Occipital lobe (tissue), 2 donors: Measurements from ENCODE around the gene EP400. TPM values are rescaled to one million over a fixed set of nuclear protein-coding genes. Genes with fewer than 3 reads are reported as not detected.
"Not testable (repeated sequence)": the region's sequence is repeated elsewhere in the genome, so short reads cannot be mapped to it uniquely, and the experiment has no call there.

Source experiments
- DNase-seq: peaks from one replicate; lab custom pipeline; 2025; lab: John Stamatoyannopoulos, UW
- total RNA-seq: library from RNA; depleted of rRNA; stranded (reverse); fragments of >200 nt; gene quantifications from one replicate; pipeline ENCODE4 v1.2.3, GENCODE V29; 2014

The EP400 gene
- total RNA-seq, 1 donor from 2014 or later, result 11.7 TPM

GRCh38 chr12:131948713-131949430 lies 870 bp upstream of the EP400 start:
- not testable (repeated sequence) for DNase-seq

DNA sequence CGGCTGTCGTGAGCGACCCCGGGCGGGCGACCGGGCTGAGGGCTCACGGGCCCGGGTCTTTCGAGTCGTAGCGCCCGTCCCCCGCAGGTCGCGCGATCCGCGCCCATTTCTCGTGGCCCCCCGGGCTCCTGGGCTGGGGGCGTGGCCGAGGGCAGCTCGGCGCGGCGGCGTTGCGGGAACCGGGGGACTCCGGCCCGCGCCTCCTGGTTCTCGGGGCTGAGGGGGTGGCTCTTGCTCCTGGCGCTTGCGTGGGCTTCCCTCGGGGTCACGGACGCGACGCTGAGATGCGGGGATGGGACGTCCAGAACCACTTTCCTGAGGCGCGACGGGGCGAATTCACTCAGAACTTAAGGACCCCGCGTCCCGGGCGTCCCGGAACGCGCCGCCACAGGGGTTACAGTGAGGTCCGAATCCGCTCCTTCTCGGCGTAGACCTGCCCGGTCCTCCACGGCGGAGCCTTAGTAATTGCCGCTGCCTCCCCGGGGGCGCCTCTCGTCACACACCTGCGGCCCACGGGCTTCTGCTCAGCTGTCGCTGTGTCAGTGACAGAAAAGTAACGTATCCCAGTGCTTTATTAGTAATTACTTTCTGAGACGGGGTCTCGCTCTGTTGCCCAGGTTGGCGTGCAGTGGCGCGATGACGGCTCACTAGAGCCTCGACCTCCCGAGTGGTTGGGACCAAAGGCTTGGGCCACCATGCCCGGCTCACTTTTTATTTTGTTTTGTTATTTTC lies 606 bp downstream of the EP400 start:
- no peak for DNase-seq

DNA sequence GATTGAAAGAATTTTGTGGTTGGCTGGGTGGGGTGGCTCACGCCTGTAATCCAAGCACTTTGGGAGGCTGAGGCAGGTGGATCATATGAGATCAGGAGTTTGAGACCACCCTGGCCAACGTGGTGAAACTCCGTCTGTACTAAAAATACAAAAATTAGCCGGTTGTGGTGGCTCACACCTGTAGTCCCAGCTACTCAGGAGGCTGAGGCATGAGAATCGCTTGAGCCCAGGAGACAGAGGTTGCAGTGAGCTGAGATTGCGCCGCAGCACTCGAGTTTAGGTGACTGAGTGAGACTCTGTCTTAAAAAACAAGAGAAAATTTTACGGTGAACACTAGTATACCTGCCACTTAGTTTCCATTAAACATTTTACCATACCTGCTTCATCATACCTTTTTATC lies 4.1 kb downstream of the EP400 start:
- not testable (repeated sequence) for DNase-seq

GRCh38 chr12:131954460-131954859 lies 4.7 kb downstream of the EP400 start:
- DNase-seq, result not testable (repeated sequence)

DNA sequence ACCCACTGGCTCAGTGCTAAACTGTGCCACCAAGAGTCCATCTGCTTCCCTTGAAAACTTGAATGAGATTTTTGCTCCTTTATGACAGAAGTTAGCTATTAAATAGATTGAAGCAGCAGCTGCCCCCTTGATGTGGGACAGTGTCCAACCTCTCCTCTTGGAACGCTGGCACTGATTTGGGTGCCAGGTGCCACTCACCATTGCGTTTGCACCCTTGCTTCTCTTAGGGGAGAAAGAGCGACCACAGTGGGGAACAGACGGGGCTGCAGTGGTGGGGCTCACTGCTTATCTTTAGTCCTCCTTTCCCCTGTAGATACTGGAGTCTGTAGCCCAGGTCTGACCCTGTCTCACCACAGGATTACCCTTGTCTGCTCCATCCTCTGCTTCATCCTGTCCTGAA lies 9.4 kb downstream of the EP400 start:
- DNase-seq, result no peak

DNA sequence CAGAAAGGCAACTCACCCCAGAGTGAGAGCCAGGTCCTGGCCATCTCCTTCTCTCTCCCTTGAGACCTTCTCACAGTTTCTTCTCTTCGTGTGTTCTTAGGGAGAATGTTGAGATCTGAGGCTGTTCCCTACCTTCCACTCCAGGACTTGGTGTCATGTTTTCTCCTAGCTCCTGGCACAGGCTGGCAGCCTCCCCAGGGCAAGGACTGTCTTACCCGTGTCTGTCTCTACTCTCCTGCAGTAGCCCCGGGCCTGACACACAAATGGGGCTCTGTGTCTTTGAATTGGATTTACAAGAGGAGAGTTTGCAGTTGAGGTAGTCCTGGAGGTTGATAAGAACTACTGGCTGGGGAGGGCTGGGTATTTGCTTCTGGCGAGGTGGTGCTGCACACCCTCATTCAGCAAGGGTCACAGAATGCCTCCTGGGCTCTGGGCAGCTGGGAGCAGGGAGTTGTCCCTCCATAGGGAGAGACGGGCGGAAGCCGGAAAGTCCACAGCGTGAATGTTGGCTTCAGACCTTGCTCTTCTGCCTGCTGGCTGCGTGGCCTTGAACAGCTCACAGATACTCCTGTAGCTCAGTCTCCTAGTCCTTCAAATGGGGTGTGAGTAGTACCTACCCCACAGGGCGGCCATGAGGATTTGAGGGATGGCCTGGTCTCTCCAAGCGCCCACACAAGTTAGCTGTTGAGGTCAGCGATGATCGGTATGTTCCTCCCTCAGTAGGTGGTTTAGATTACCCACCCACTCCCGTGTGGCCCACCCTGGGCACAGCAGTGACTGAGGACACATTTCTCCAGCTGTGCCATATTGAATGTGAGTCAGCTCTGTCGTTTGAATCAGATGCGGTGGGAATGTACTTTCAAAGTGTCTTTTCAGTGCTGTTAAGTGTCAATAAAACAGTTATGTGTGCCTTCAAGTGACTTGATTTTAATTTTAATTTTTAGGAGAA lies 10.2 kb downstream of the EP400 start:
- DNase-seq, result no peak

DNA sequence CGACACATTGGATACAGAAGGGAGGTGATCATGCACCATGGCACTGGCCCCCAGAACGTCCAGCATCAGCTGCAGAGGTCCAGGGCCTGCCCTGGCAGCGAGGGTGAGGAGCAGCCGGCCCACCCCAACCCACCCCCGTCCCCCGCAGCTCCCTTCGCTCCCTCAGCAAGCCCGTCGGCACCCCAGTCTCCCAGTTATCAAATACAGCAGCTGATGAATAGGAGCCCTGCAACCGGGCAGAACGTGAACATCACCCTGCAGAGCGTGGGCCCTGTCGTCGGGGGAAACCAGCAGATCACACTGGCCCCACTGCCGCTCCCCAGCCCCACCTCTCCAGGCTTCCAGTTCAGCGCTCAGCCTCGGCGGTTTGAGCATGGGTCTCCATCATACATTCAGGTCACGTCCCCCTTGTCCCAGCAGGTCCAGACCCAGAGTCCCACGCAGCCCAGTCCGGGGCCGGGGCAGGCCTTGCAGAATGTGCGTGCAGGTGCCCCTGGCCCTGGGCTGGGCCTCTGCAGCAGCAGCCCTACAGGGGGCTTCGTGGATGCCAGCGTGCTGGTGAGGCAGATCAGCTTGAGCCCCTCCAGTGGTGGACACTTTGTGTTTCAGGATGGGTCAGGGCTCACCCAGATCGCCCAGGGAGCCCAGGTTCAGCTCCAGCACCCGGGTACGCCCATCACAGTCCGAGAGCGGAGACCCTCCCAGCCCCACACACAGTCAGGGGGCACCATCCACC lies 11.0 kb downstream of the EP400 start:
- not testable (repeated sequence) for DNase-seq

DNA sequence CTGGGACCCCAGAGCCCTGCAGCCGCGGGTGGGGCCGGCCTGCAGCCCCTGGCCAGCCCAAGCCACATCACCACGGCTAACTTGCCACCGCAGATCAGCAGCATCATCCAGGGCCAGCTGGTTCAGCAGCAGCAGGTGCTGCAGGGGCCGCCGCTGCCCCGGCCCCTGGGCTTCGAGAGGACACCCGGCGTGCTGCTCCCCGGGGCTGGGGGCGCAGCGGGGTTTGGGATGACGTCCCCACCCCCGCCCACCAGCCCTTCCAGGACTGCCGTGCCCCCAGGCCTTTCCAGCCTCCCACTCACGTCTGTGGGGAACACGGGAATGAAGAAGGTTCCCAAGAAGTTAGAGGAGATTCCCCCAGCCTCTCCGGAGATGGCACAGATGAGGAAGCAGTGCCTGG lies 11.6 kb downstream of the EP400 start:
- not testable (repeated sequence) for DNase-seq

- no peak for DNase-seq
These were observed 12.3 kb downstream of the EP400 start for GRCh38 chr12:131962069-131962468.

DNA sequence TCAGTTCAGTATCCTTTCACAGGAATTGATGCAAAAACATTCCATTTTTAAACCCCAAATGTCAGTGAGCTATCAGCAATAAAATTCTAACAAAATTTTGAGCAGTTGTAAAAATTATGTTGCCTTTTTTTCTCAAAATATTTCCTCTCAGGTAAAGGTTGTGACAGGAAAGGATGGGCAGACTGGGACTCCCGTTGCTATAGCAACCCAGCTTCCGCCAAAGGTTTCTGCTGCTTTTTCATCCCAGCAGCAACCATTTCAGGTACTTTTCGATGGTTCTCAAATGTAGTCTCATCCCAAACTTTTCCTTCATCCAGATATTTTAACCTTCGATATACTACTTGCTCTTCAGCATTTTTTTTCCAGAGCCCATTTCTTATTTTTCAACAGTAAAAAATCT lies 13.6 kb downstream of the EP400 start:
- no peak for DNase-seq

- DNase-seq, result no peak
These were observed 15.3 kb downstream of the EP400 start for GRCh38 chr12:131965073-131965472.

GRCh38 chr12:131971226-131971625 lies 21.5 kb downstream of the EP400 start:
- no peak for DNase-seq

GRCh38 chr12:131975228-131975627 lies 25.5 kb downstream of the EP400 start:
- DNase-seq, result no peak

DNA sequence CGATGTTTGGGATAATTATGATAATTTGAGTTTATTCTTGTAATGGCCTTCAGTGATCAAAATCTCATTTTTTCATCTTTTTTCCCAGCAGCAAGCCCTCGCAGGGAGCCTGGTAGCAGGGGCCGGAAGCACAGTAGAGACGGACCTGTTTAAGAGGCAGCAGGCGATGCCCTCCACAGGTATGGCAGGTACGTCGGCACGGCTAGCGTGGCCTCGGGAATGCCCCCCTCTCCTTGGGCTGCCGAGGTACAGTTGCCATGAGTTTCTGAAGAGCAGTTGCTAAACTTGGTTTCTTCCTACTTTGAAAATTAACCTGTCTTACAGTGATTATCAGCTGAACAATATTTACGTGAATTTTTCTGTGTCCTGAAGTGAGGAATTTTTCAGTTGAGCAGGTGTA lies 29.9 kb downstream of the EP400 start:
- no peak for DNase-seq

DNA sequence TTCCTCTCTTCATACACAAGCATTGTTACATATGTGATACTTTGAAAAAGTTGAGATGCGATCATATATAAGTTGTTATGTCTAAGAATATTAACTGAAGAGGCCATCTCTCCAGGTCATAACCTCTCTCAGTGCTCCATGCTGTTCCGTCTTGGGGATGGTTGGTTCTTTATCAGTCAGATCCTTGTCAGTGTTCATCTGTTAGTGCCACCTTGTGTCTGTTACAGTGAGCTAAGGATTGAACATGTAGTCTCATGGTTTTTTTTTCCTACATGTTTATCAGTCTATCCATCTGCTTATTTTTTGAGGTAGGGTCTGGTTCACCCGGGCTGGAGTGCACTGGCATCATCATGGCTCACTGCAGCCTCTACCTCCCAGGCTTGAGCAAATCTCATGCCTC lies 30.5 kb downstream of the EP400 start:
- no peak for DNase-seq

GRCh38 chr12:131981388-131981787 lies 31.6 kb downstream of the EP400 start:
- DNase-seq, result no peak

DNA sequence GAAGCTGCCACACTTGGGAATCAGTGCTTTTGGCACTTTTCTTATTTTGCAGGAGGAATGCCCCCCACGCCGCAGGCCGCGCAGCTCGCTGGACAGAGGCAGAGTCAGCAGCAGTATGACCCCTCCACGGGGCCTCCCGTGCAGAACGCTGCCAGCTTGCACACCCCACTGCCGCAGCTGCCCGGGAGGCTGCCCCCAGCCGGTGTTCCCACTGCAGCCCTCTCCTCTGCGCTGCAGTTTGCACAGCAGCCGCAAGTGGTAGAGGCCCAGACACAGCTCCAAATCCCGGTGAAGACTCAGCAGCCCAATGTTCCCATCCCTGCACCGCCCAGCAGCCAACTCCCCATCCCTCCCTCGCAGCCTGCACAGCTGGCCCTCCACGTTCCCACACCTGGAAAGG lies 32.3 kb downstream of the EP400 start:
- no peak for DNase-seq

GRCh38 chr12:131983026-131983425 lies 33.3 kb downstream of the EP400 start:
- no peak for DNase-seq

DNA sequence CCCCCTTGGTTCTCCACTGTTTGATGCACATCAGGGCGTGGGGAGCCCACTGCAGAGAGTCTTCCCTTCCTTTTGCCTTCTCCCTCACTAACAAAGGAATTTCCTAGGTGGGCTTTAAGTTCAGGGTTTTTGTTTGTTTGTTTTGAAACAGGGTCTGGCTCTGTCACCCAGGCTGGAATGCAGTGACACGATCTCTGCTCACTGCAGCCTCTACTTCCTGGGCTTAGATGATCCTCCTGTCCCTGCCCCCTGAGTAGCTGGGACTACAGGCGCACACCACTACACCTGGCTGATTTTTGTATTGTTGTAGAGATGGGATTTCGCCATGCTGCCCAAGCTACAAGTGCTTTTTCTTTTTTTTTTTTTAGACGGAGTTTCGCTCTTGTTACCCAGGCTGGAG lies 33.8 kb downstream of the EP400 start:
- no peak for DNase-seq

DNA sequence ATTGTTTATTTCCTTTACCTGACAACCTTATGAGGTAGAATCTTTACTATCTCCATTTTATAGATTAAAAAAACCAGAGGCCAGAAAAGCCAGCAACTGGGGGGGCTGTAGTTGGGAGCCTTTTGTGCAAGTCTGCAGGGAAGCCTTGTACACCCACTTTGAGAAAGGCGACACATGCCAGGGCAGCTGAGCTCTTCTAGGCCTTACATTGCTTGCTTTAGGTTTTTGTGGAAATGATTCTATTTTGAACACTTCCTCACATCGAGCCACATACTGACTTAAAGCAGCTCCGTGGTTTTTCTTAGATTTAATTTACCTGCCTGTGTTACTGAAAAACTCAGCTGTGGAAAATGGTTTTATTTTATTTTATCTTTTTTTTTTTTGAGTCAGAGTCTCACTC lies 34.6 kb downstream of the EP400 start:
- DNase-seq, result no peak

- DNase-seq, result not testable (repeated sequence)
These were observed 35.8 kb downstream of the EP400 start for GRCh38 chr12:131985510-131985875.
